GM20431 (cell line): ENCODE measurements around the gene ALDH3B1.

Source experiments
- in situ Hi-C: fragments of 300-500 bp; cut with MseI, MboI; formaldehyde crosslinking; loops from one replicate; pipeline ENCODE4 v1.15.0; 2020; ENCODE audit warnings: low sequenced_read_pairs; ENCODE audit not compliant: unreplicated experiment

ALDH3B1 gene

GRCh38 chr11:68056317-68057285 lies 46.5 kb downstream of the ALDH3B1 start:
- in situ Hi-C loops = no loop called here

- in situ Hi-C loops = no loop called here
Measured at GRCh38 chr11:68057807-68058206, 47.7 kb downstream of the ALDH3B1 start.

- in situ Hi-C loops = no loop called here
Measured at GRCh38 chr11:68061508-68061907, 51.4 kb downstream of the ALDH3B1 start.

GRCh38 chr11:68064926-68065325 lies 54.8 kb downstream of the ALDH3B1 start:
- in situ Hi-C loops = no loop called here

GRCh38 chr11:68065841-68066240 lies 55.7 kb downstream of the ALDH3B1 start:
- in situ Hi-C loops = no loop called here

GRCh38 chr11:68066742-68067141 lies 56.6 kb downstream of the ALDH3B1 start:
- in situ Hi-C loops = no loop called here

- in situ Hi-C loops = no loop called here
Measured at GRCh38 chr11:68067991-68068390, 57.9 kb downstream of the ALDH3B1 start.

- in situ Hi-C loops = no loop called here
Measured at GRCh38 chr11:68071281-68072048, 61.3 kb downstream of the ALDH3B1 start.

- in situ Hi-C loops = no loop called here
Measured at GRCh38 chr11:68074584-68075352, 64.6 kb downstream of the ALDH3B1 start.

GRCh38 chr11:68076371-68077042 lies 66.4 kb downstream of the ALDH3B1 start:
- in situ Hi-C loops = no loop called here

- in situ Hi-C loops = no loop called here
Measured at GRCh38 chr11:68077617-68078582, 67.8 kb downstream of the ALDH3B1 start.
